H1 (cell line): ENCODE measurements around the gene PTPN3.

Experiments used
- CTCF ChIP-seq, 3 experiments: IDR thresholded peaks; 1 replicate in 2 of 3; 2 replicates in 1 of 3; pipeline versions ENCODE4 v1.5.1 to v1.6.1; 2011; ENCODE audit warnings: low read length in 3 of 3, mild to moderate bottlenecking in 3 of 3, inconsistent platforms in 2 of 3, low read depth in 1 of 3, moderate library complexity in 1 of 3; ENCODE audit not compliant: insufficient read depth in 1 of 3; ENCODE audit errors: control extremely low read depth in 1 of 3
- JUN ChIP-seq: IDR thresholded peaks from 2 replicates; pipeline ENCODE4 v1.6.1; 2011; ENCODE audit warnings: low read depth, mild to moderate bottlenecking, improper control_type of control experiment, low read length
- JUND ChIP-seq: IDR thresholded peaks from 2 replicates; pipeline ENCODE4 v1.6.1; 2011; ENCODE audit warnings: mild to moderate bottlenecking, improper control_type of control experiment, low read length
- NRF1 ChIP-seq: IDR thresholded peaks from 2 replicates; pipeline ENCODE4 v1.6.1; 2011; ENCODE audit warnings: mild to moderate bottlenecking, low read depth, low read length, improper control_type of control experiment
- POLR2AphosphoS5 ChIP-seq: IDR thresholded peaks from 2 replicates; pipeline ENCODE4 v1.6.1; 2011; ENCODE audit warnings: low read depth, low read length

- TF ChIP-seq JUND = no peak
- TF ChIP-seq POLR2AphosphoS5 = no peak
- no peak for TF ChIP-seq JUN
- no peak for TF ChIP-seq NRF1
- TF ChIP-seq CTCF (IDR thresholded peaks at IDR 0.05; ENCODE audit: control extremely low read depth in 1 of 3, insufficient read depth in 1 of 3, low read depth in 1 of 3, low read length in 3 of 3) = no peak
Observed at GRCh38 chr9:109419531-109419930, 78.6 kb downstream of the PTPN3 start.
